Measurements from ENCODE around the gene RSRC1. TPM values are rescaled to one million over a fixed set of nuclear protein-coding genes. Genes with fewer than 3 reads are reported as not detected.

RSRC1 gene
- total RNA-seq, 1 donor from 2014 or later: 44.6 TPM

DNA sequence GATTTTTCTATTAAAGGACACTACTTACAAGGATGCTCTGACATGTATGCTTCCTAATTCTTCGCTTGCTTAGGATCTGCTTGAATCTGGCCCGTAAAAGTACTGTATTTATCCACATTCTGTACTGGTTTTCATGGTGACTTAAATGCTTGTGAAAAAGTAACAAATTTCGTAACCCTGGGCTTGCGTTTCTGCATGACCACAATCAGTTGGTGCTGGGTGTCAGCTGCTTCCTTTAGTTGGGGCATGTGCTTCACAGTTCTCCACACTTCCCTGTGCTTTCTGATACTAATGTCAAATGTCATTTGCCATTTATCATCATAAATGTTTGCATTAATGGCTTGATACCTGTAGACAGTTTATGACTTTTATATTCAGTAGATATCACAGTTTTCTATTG lies 242.7 kb downstream of the RSRC1 start:
- H3K27ac Mint-ChIP-seq: no peak overlapping the region
- no peaks in the 10 kb centered on the region for H3K27me3 Mint-ChIP-seq
- H3K36me3 Mint-ChIP-seq (ENCODE audit: low read depth): no peaks in the 10 kb centered on the region
- intact Hi-C loops (cut with micrococcal nuclease): no loop called here
- no peak overlapping the region for H3K4me3 Mint-ChIP-seq
- H3K4me1 Mint-ChIP-seq: no peaks in the 10 kb centered on the region
- H3K9me3 Mint-ChIP-seq: no peaks in the 10 kb centered on the region
- DNase-seq: no peak

DNA sequence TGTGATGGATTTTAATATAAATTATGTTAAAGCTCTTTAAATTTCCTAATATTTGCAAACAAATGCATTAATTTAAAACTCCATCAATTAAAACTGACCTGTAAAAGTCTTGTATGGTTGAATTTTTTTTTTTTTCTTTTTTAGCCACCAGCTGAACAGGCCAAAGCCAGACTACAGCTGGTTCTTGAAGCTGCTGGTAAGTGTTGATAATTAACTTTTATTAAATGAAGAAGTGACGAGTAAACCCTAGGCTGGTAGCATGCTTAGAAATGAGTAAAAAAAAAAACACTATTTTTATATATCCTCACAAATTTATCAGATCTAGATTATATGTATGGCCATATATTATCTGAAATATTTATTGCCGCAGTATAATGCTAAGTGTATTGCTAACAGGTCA lies 244.8 kb downstream of the RSRC1 start:
- no peak for DNase-seq
- Mint-ChIP-seq H3K27ac (no peak overlapping the region), H3K4me3 (no peak overlapping the region), H3K4me1 (no peaks in the 10 kb centered on the region), H3K36me3 (ENCODE audit: low read depth) (no peaks in the 10 kb centered on the region), H3K27me3 (no peaks in the 10 kb centered on the region), H3K9me3 (no peaks in the 10 kb centered on the region)
- intact Hi-C loops (cut with micrococcal nuclease): no loop called here

DNA sequence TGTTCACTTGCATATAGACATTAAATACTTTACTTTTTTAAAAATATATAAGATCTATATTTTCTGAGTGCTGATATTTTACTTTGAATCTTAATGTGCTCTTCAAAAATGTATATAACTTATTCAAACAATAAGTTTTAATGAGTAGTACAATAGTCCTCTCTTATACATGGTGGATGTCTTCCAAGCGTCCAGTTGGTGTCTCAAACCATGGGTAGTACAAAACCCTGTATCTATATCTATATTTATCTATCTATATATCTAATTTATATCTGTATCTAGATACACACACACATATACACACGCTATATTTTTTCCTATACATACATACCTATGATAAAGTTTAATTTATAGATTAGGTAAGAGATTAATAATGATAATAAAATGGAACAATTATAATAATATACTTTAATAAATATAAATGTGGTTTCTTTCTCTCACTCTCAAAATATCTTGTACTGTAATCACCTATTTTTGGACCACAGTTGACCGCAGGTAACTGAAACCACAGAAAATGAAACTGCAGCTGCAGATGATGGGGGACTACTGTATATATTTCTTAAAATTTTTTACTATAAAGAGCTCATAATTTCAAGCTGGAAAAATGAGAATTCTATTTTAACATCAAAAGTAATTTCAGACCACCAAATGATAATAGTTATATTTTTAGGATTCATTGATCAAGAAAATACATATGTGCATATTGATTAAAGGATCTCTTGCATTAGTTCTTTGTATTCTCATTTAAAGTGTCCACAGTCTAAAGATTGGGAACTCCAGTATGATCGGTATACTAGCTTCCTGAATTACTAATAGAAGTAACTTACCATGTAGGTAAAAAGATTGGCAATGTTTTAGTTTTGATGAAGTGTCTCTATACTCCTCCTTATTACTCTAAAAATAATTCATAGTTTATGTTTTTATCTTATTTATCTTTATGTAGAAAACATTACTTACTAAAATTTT lies 246.0 kb downstream of the RSRC1 start:
- no peaks in the 10 kb centered on the region for H3K27me3 Mint-ChIP-seq
- no peaks in the 10 kb centered on the region for H3K9me3 Mint-ChIP-seq
- no peaks in the 10 kb centered on the region for H3K4me1 Mint-ChIP-seq
- H3K36me3 Mint-ChIP-seq (ENCODE audit: low read depth): no peaks in the 10 kb centered on the region
- no peak overlapping the region for H3K27ac Mint-ChIP-seq
- no peak overlapping the region for H3K4me3 Mint-ChIP-seq
- intact Hi-C loops (cut with micrococcal nuclease): no loop called here
- no peak for DNase-seq

DNA sequence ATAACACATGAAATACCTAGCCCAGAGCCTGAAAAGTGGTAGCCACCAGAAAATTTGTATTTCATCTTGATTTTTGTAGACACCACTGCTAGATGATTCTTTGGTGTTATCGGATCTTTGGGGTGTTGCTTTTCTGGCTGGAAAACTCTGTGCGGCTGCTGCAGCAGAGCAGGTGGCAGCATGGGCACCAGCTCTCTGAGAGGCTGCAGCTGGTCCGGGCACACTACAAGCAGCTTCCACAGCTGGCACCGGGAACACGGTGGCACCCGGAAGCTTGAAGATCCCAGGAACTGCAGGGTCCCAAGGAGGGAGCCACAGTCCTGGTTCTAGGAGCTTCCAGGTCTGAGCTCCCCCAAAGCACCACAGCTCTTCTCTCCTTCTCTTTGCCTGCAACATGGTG lies 249.4 kb downstream of the RSRC1 start:
- intact Hi-C loops (cut with micrococcal nuclease): no loop called here
- Mint-ChIP-seq H3K27me3 (no peaks in the 10 kb centered on the region), H3K27ac (no peak overlapping the region), H3K9me3 (peaks cover 5% of the 10 kb centered on the region), H3K36me3 (ENCODE audit: low read depth) (peaks cover 2% of the 10 kb centered on the region), H3K4me3 (no peak overlapping the region), H3K4me1 (no peaks in the 10 kb centered on the region)
- no peak for DNase-seq

DNA sequence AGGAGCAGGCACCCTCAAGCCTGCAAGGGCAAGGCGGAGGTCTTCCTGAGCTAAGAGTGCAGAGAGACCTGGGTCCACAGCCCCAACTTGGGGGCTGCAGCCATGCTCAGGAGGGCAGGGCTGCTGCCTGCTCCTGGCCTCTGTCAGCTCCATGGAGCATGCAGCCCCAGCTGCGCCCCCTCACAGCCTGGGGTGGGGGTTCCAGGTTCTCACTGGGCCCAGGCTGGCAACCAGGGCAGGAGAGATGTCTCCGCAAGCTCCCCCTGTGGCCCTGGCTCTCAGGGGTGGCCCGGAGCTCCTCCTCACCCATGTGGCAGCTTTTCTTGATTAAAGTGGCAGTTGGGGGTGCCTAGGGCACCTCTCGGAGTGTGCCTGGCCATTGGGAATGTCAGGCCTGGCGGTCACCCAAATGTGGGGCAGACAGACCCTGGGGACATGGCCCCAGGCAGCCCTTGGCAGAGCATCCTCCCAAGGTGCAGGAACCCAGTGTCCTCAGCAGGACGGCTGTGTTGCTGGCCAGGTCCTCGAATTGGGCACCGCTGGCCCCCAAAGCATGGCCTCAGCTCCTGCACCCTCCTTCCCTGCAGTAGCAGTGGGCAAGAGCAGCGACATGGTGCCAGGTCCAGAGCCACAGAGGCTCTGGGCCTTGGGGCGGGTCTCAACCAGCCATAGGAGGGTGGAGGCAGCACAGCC lies 251.0 kb downstream of the RSRC1 start:
- H3K27ac Mint-ChIP-seq: no peak overlapping the region
- no peaks in the 10 kb centered on the region for H3K4me1 Mint-ChIP-seq
- no peak for DNase-seq
- intact Hi-C loops (cut with micrococcal nuclease): no loop called here
- H3K9me3 Mint-ChIP-seq: peaks cover 5% of the 10 kb centered on the region
- peaks cover 2% of the 10 kb centered on the region for H3K36me3 Mint-ChIP-seq (ENCODE audit: low read depth)
- no peak overlapping the region for H3K4me3 Mint-ChIP-seq
- no peaks in the 10 kb centered on the region for H3K27me3 Mint-ChIP-seq

DNA sequence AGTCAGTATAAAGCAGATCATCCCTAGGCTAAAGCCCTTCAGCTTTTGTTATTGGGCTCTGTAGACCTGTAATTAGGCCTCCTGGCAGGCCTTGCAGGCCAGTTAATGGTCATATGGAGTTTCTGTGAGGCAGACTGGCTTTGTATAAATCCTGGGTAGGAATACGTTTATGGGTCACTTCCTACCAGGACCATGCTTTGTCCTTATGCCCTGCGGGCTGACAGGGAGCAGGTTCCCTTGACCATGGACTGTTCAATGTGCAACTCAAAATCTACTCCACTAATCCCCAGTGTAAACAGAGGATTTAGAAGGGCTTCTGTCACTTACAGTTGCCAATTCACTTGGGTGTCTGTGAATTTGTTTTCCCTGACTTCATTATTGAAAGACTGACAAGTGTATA lies 258.4 kb downstream of the RSRC1 start:
- Mint-ChIP-seq H3K4me1 (no peaks in the 10 kb centered on the region), H3K27me3 (no peaks in the 10 kb centered on the region), H3K4me3 (no peak overlapping the region), H3K27ac (no peak overlapping the region), H3K36me3 (ENCODE audit: low read depth) (no peaks in the 10 kb centered on the region), H3K9me3 (peaks cover 6% of the 10 kb centered on the region)
- no peak for DNase-seq
- intact Hi-C loops (cut with micrococcal nuclease): no loop called here

DNA sequence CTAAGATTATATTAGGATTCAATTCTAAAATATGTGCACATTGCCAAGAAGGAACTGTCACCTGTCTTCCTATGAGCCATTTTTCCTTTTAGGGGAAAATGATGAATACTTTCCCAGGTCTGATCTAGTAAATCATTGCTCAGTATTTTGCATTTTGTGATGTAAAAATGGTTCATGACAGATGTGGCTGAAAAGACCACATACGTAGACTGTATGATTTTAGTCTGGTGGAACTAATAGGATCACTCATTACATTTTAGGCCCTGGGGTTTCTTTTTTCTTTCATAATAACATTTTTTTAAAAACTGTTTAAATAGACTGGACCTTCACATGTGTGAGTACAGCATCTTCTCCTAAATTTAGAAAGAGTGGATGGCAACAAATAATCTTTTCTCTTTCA lies 259.4 kb downstream of the RSRC1 start:
- Mint-ChIP-seq H3K27me3 (no peaks in the 10 kb centered on the region), H3K4me3 (no peak overlapping the region), H3K36me3 (ENCODE audit: low read depth) (no peaks in the 10 kb centered on the region), H3K4me1 (no peaks in the 10 kb centered on the region), H3K27ac (no peak overlapping the region), H3K9me3 (peaks cover 6% of the 10 kb centered on the region)
- intact Hi-C loops (cut with micrococcal nuclease): no loop called here
- no peak for DNase-seq

DNA sequence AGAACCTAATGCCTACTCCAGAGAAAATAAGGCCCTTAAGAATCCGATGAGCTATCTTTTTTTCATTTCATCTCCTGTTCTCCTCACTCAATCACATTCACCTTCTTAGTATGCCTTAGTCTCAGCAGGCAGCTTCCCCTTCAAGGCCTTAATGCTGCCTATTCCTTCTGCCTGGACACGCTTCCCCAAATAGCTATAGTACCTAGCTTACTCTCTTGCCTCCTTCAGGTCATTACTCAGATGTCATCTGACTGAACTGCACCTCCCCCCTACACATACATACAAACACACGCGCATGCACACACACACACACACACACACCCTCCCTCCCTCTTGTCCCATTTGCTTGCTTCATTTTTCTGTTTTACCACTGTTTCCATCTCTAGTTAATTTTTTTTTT lies 269.6 kb downstream of the RSRC1 start:
- H3K9me3 Mint-ChIP-seq: no peaks in the 10 kb centered on the region
- DNase-seq: no peak
- no peak overlapping the region for H3K27ac Mint-ChIP-seq
- no peak overlapping the region for H3K4me3 Mint-ChIP-seq
- no peaks in the 10 kb centered on the region for H3K27me3 Mint-ChIP-seq
- no peaks in the 10 kb centered on the region for H3K4me1 Mint-ChIP-seq
- no peaks in the 10 kb centered on the region for H3K36me3 Mint-ChIP-seq (ENCODE audit: low read depth)
- intact Hi-C loops (cut with micrococcal nuclease): no loop called here

DNA sequence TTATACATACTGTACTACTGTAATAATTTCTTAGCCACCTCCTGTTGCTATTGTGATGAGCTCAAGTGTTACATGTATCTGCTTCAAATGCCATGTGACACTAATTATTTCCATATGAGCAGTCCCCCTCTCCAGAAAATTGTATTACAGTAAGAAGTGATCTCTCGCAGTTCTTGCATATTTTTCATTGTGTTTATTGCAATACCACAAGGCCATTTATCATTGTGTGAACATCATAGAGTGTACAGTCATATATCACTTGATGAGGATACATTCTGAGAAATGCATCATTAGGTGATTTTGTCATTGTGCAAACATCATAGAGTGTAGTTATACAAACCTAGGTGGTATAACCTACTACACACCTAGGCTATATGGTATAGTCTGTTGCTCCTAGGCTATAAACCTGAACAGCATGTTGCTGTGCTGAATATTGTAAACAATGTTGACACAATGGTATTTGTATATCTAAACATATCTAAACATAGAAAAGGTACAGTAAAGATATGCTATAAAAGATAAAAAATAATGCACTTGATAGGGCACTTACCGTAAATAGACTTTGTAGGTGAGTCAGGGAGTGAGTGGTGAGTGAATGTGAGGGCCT lies 271.5 kb downstream of the RSRC1 start:
- Mint-ChIP-seq H3K27me3 (no peaks in the 10 kb centered on the region), H3K9me3 (no peaks in the 10 kb centered on the region), H3K4me1 (no peaks in the 10 kb centered on the region), H3K4me3 (no peak overlapping the region), H3K27ac (no peak overlapping the region), H3K36me3 (ENCODE audit: low read depth) (no peaks in the 10 kb centered on the region)
- no peak for DNase-seq
- intact Hi-C loops (cut with micrococcal nuclease): no loop called here

DNA sequence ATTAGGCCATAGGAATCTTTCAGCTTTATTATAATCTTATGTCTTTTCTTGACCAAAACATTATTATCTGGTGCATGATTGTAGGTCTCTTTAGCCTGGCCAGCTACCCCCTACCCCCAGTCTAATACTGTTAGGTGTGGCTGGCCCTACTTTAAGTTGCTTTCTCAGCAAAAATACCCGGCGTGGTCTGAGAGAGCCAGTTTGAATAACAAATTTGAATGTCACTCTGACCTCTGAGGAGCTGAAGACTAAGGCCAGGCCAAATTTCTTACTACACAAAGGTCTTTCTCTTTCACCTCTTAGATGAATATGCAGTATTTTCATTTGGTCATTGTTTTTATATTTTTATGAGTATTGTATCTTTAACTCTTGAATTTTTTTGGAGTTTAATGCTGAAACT lies 272.6 kb downstream of the RSRC1 start:
- intact Hi-C loops (cut with micrococcal nuclease): no loop called here
- no peak overlapping the region for H3K27ac Mint-ChIP-seq
- H3K4me1 Mint-ChIP-seq: no peaks in the 10 kb centered on the region
- H3K4me3 Mint-ChIP-seq: no peak overlapping the region
- H3K36me3 Mint-ChIP-seq (ENCODE audit: low read depth): no peaks in the 10 kb centered on the region
- no peak for DNase-seq
- no peaks in the 10 kb centered on the region for H3K27me3 Mint-ChIP-seq
- no peaks in the 10 kb centered on the region for H3K9me3 Mint-ChIP-seq

DNA sequence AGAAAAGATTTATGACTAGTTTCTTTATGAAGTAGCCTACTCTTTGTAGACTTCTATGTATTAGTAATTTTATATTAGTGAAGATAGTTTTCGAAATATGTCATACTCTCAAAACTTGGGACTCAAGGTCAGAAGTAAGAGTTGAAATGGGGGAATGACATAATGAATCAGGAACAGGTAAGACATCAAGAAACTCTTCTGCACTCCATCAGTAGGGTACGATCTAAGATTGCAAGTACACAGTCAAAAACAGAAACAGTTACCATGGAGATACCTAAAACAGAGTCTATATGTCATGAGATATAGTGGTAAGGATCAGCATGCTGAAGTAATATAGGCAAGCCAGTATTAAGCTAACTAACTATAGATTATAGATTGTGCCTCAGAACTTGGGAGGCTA lies 274.1 kb downstream of the RSRC1 start:
- Mint-ChIP-seq H3K27me3 (no peaks in the 10 kb centered on the region), H3K27ac (no peak overlapping the region), H3K9me3 (no peaks in the 10 kb centered on the region), H3K4me1 (no peaks in the 10 kb centered on the region), H3K36me3 (ENCODE audit: low read depth) (no peaks in the 10 kb centered on the region), H3K4me3 (no peak overlapping the region)
- intact Hi-C loops (cut with micrococcal nuclease): no loop called here
- no peak for DNase-seq

DNA sequence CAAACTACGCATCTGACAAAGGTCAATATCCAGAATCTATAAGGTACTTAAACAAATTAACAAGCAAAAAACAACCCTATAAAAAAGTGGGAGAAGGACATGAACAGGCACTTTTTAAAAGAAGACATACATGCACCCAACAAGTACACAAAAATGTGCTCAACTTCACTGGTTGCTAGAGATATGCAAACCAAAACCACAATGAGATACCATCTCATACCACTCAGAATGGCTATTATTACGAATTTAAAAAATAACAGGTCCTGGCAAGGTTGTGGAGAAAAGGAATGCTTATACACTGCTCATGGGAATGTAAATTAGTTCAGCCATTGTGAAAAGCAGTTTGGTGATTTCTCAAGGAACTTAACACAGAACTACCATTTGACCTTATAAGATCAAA lies 285.5 kb downstream of the RSRC1 start:
- Mint-ChIP-seq H3K4me3 (no peak overlapping the region), H3K36me3 (ENCODE audit: low read depth) (no peaks in the 10 kb centered on the region), H3K4me1 (no peaks in the 10 kb centered on the region), H3K9me3 (peaks cover 20% of the 10 kb centered on the region), H3K27me3 (no peaks in the 10 kb centered on the region), H3K27ac (no peak overlapping the region)
- intact Hi-C loops (cut with micrococcal nuclease): no loop called here
- DNase-seq: no peak

DNA sequence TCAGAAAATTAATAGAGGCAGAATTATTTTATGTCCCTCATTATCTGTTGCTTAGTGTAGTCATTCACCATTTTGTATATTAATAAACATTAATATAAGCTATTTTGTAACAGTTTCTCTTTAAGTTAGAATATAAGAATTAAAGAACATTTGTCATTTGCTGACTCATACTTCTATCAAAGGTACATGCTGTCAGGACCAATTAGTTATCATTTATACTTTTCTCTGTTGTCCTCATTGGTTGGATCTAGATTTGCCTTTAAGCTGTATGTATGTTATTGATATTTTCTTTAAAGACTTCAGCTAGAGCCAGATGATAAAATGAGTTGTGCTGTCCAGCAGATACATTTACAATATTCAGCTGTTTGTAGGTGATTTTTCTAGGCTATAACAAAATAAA lies 292.7 kb downstream of the RSRC1 start:
- H3K9me3 Mint-ChIP-seq: no peaks in the 10 kb centered on the region
- H3K4me3 Mint-ChIP-seq: no peak overlapping the region
- no peak for DNase-seq
- no peaks in the 10 kb centered on the region for H3K27me3 Mint-ChIP-seq
- H3K4me1 Mint-ChIP-seq: no peaks in the 10 kb centered on the region
- no peaks in the 10 kb centered on the region for H3K36me3 Mint-ChIP-seq (ENCODE audit: low read depth)
- H3K27ac Mint-ChIP-seq: no peak overlapping the region
- intact Hi-C loops (cut with micrococcal nuclease): no loop called here

DNA sequence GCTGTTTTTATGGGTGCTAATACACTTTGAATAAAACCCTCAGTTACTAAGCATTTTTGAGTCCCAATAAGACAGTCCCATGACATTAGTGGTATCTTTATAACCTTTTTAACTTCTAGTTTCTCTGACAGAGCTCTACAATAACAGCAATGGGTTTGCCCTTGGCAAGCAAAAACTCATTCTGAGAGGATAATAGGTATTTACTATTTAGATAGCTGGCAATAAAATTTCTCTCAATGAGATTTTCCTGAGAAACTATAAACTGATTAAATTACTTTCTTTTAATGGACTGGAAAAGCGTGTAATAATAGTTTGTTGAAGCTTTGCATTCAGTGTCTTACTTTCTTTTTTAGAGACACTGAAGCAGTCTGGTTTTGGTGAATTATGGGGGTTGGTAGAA lies 293.1 kb downstream of the RSRC1 start:
- DNase-seq: no peak
- intact Hi-C loops (cut with micrococcal nuclease): no loop called here
- Mint-ChIP-seq H3K9me3 (no peaks in the 10 kb centered on the region), H3K27me3 (no peaks in the 10 kb centered on the region), H3K36me3 (ENCODE audit: low read depth) (no peaks in the 10 kb centered on the region), H3K27ac (no peak overlapping the region), H3K4me3 (no peak overlapping the region), H3K4me1 (no peaks in the 10 kb centered on the region)

Measured in activated CD4-positive, alpha-beta T cell treated with anti-CD3 and anti-CD28 coated beads, Interleukin-2, amount 10 ng/mL, durations not matched to agents 24 days and 14 days (primary cell).